Fibroblast of pulmonary artery (primary cell): ENCODE data around the gene MRPL2.

Experiments
- DNase-seq: peaks from one replicate; pipeline ENCODE4 v3.0.0-alpha.2; 2010; ENCODE audit warnings: low read depth
- H3K4me3 ChIP-seq: replicated peaks from 2 replicates; pipeline ENCODE4 v1.5.1; 2011; ENCODE audit warnings: low read depth, mild to moderate bottlenecking, control low read depth, low read length, moderate library complexity
- CTCF ChIP-seq: IDR thresholded peaks from 2 replicates; pipeline ENCODE4 v1.5.1; 2011; ENCODE audit warnings: mild to moderate bottlenecking, control low read depth, low read length, inconsistent platforms; ENCODE audit errors: missing control alignments

MRPL2 gene

GRCh38 chr6:43020052-43020705 is 39.1 kb downstream of the MRPL2 start:
- TF ChIP-seq CTCF, result no peak
- H3K4me3 ChIP-seq, result no peak overlapping the region
- DNase-seq, result no peak

GRCh38 chr6:43019152-43019551 is 40.1 kb downstream of the MRPL2 start:
- no peak for DNase-seq
- no peak overlapping the region for H3K4me3 ChIP-seq
- TF ChIP-seq CTCF, result no peak

GRCh38 chr6:43016943-43017334 is 42.3 kb downstream of the MRPL2 start:
- no peak for DNase-seq
- H3K4me3 ChIP-seq, result no peak overlapping the region
- TF ChIP-seq CTCF, result no peak

- TF ChIP-seq CTCF, result no peak
- no peak overlapping the region for H3K4me3 ChIP-seq
- DNase-seq, result no peak
Measured at GRCh38 chr6:43016176-43016942, 42.9 kb downstream of the MRPL2 start.

- no peak for TF ChIP-seq CTCF
- peak overlapping the region; percentile 84 for H3K4me3 ChIP-seq
- peak; percentile 46 for DNase-seq
Measured at GRCh38 chr6:43014434-43014909, 44.8 kb downstream of the MRPL2 start.

- TF ChIP-seq CTCF, result no peak
- H3K4me3 ChIP-seq, result peak within 1 kb of the TSS; percentile 84
- DNase-seq, result peak; percentile 100
Measured at GRCh38 chr6:43013843-43014433, 45.3 kb downstream of the MRPL2 start, which contains the start of the genes KLHDC3 and MEA1. TSS of gene KLHDC3 (plus strand) at chr6:43014249. CDS start at chr6:43017193, 2,944 bp downstream. TSS of gene MEA1 (minus strand) at chr6:43013946. CDS start at chr6:43013813, 133 bp downstream.
